Measurements from ENCODE around the gene NIPAL4. TPM values are rescaled to one million over a fixed set of nuclear protein-coding genes. Genes with fewer than 3 reads are reported as not detected.

The NIPAL4 gene
- total RNA-seq, 1 experiment from 2014 or later = not detected

GRCh38 chr5:157479612-157480510 lies 19.8 kb downstream of the NIPAL4 start:
- no peak for TF ChIP-seq CTCF (conservative IDR thresholded peaks at IDR 0.05)
- Histone ChIP-seq H4K91ac (ENCODE audit: insufficient read length, low read depth, low read length) (no peak overlapping the region), H3T11ph (ENCODE audit: low read length) (no peak overlapping the region), H2BK12ac (ENCODE audit: insufficient read length, low read depth, low read length) (no peak overlapping the region), H3K56ac (ENCODE audit: insufficient read length, low read depth, low read length) (no peak overlapping the region), H3K27ac (ENCODE audit: insufficient read length, low read depth, low read length) (no peak overlapping the region), H3K79me1 (ENCODE audit: insufficient read depth, low read depth, low read length, poor library complexity, severe bottlenecking) (no peaks in the 10 kb centered on the region), H3K23me2 (ENCODE audit: insufficient read length, low read depth, low read length, poor library complexity, severe bottlenecking) (no peaks in the 10 kb centered on the region), H3K9me3 (ENCODE audit: control insufficient read depth, low read depth, low read length) (no peaks in the 10 kb centered on the region), H4K8ac (replicated peaks; ENCODE audit: insufficient read length, low read depth, low read length) (no peak overlapping the region), H3K23ac (ENCODE audit: insufficient read length, low read depth, low read length) (no peak overlapping the region), H3K79me2 (ENCODE audit: insufficient read depth, low read length) (no peaks in the 10 kb centered on the region), H3K4ac (ENCODE audit: low read depth, low read length) (no peak overlapping the region), H2AFZ (ENCODE audit: low read length) (no peak overlapping the region), H2BK20ac (ENCODE audit: low read depth, low read length, poor library complexity, severe bottlenecking) (no peak overlapping the region), H2BK15ac (ENCODE audit: low read depth, low read length) (no peak overlapping the region), H3K9ac (ENCODE audit: extremely low read depth, insufficient read length, low read length) (no peak overlapping the region), H4K20me1 (ENCODE audit: control insufficient read depth, insufficient read depth, insufficient read length) (no peaks in the 10 kb centered on the region), H3K14ac (ENCODE audit: insufficient read depth, low read length) (no peak overlapping the region), H3K18ac (ENCODE audit: insufficient read length, low read depth, low read length) (no peak overlapping the region), H2BK5ac (ENCODE audit: insufficient read length, low read length) (no peak overlapping the region), H2AK5ac (ENCODE audit: insufficient read length, low read length) (no peak overlapping the region), H3K4me2 (ENCODE audit: insufficient read depth, insufficient read length, low read length) (no peak overlapping the region), H4K5ac (ENCODE audit: insufficient read length, low read depth, low read length) (no peak overlapping the region), H2BK120ac (ENCODE audit: low read depth, low read length, poor library complexity, severe bottlenecking) (no peak overlapping the region), H3K27me3 (ENCODE audit: insufficient read depth, low read length) (no peaks in the 10 kb centered on the region), H3K4me1 (ENCODE audit: insufficient read depth, low read length) (peaks cover 5% of the 10 kb centered on the region; the same call in 1 of the 2 replicates)
- Mint-ChIP-seq H3K27ac (peak overlapping the region in 2 of 3 experiments; percentile 14 to 66; a peak in 2 of 7 replicates), H3K4me3 (no peak overlapping the region; a peak in 1 of 5 replicates), H3K4me1 (peaks cover 20% of the 10 kb centered on the region in 2 experiments), H3K36me3 (ENCODE audit: insufficient read depth in 1 of 3, low read depth in 3 of 3) (peaks cover 5 to 15% (median 15%) of the 10 kb centered on the region in 3 experiments; a peak in 6 of 7 replicates), H3K27me3 (ENCODE audit: low read depth) (no peaks in the 10 kb centered on the region), H3K9me3 (no peaks in the 10 kb centered on the region)
- WGBS (ENCODE audit: extremely low coverage, insufficient read length, low lambda C conversion rate) = no CpG with 5 or more reads among the region's 15 CpGs
- DNase-seq = peak; percentile 37
